Keratinocyte (primary cell): ENCODE results near the gene GTF2A1L. TPM values are rescaled to one million over a fixed set of nuclear protein-coding genes. Genes with fewer than 3 reads are reported as not detected.

Source experiments
- DNase-seq: peaks from one replicate; pipeline ENCODE4 v3.0.0-alpha.2; 2011; ENCODE audit warnings: low read depth, missing footprints, low spot score
- FAIRE-seq: peaks from 2 replicates; lab custom pipeline; 2011; peaks lifted over from hg19 to GRCh38; lab: Jason Lieb, UNC
- H2AFZ ChIP-seq: 2 replicates; pipeline ENCODE4 v1.6.0; 2012; ENCODE audit warnings: low read length, control low read depth, inconsistent platforms; ENCODE audit not compliant: control insufficient read depth
- H3K27ac ChIP-seq: 2 replicates; pipeline ENCODE4 v1.5.1; 2011; ENCODE audit warnings: low read length; ENCODE audit not compliant: control insufficient read depth, insufficient read depth
- H3K27me3 ChIP-seq: 3 replicates; pipeline ENCODE4 v1.6.0; 2011; ENCODE audit warnings: low read length; ENCODE audit not compliant: control insufficient read depth, insufficient read depth; ENCODE audit errors: extremely low read depth
- H3K36me3 ChIP-seq, 2 experiments: 2 replicates in 1 of 2; 3 replicates in 1 of 2; pipeline ENCODE4 v1.5.1; 2011; ENCODE audit warnings: low read length in 2 of 2, mild to moderate bottlenecking in 1 of 2; ENCODE audit not compliant: control insufficient read depth in 2 of 2, insufficient read depth in 2 of 2; ENCODE audit errors: extremely low read depth in 1 of 2
- H3K4me1 ChIP-seq: 3 replicates; pipeline ENCODE4 v1.5.1; 2011; ENCODE audit warnings: low read length; ENCODE audit not compliant: control insufficient read depth, insufficient read depth; ENCODE audit errors: extremely low read depth
- H3K4me2 ChIP-seq: 3 replicates; pipeline ENCODE4 v1.6.0; 2011; ENCODE audit warnings: low read depth, low read length; ENCODE audit not compliant: control insufficient read depth, insufficient read depth; ENCODE audit errors: extremely low read depth
- H3K4me3 ChIP-seq, 3 experiments: fragments of 200-600 bp in 1 of 3; sonication (generic) in 1 of 3; 2 replicates in 2 of 3; 3 replicates in 1 of 3; pipeline ENCODE4 v1.5.1; 2011 to 2016; ENCODE audit warnings: low read length in 3 of 3, mild to moderate bottlenecking in 3 of 3, control low read depth in 2 of 3, inconsistent platforms in 1 of 3, low read depth in 1 of 3, mixed read lengths in 1 of 3, mixed run types in 1 of 3, moderate library complexity in 1 of 3; ENCODE audit not compliant: control insufficient read depth in 2 of 3, insufficient read depth in 2 of 3; ENCODE audit errors: extremely low read depth in 1 of 3
- H3K79me2 ChIP-seq: 2 replicates; pipeline ENCODE4 v1.6.0; 2012; ENCODE audit warnings: low read length; ENCODE audit not compliant: control insufficient read depth, insufficient read depth
- H3K9ac ChIP-seq: 3 replicates; pipeline ENCODE4 v1.6.0; 2011; ENCODE audit warnings: low read length; ENCODE audit not compliant: control insufficient read depth, insufficient read depth; ENCODE audit errors: extremely low read depth
- H3K9me1 ChIP-seq: 3 replicates; pipeline ENCODE4 v1.6.0; 2011; ENCODE audit warnings: low read length; ENCODE audit not compliant: control insufficient read depth, insufficient read depth; ENCODE audit errors: extremely low read depth
- H3K9me3 ChIP-seq: 2 replicates; pipeline ENCODE4 v1.5.1; 2012; ENCODE audit warnings: low read depth, low read length; ENCODE audit not compliant: control insufficient read depth
- H4K20me1 ChIP-seq: 3 replicates; pipeline ENCODE4 v1.6.0; 2011; ENCODE audit warnings: low read length; ENCODE audit not compliant: control insufficient read depth, insufficient read depth; ENCODE audit errors: extremely low read depth
- CTCF ChIP-seq, 3 experiments: IDR thresholded peaks in 1 of 3; conservative IDR thresholded peaks in 1 of 3; optimal IDR thresholded peaks in 1 of 3; 2 replicates in 2 of 3; 3 replicates in 1 of 3; pipeline versions ENCODE3 to v1.5.1; 2011; ENCODE audit warnings: low read length in 3 of 3, mild to moderate bottlenecking in 3 of 3, moderate library complexity in 2 of 3, control low read depth in 1 of 3, inconsistent platforms in 1 of 3; ENCODE audit not compliant: insufficient read depth in 2 of 3; ENCODE audit errors: extremely low read depth in 1 of 3
- EZH2 ChIP-seq: IDR thresholded peaks from one replicate; pipeline ENCODE4 v1.6.1; 2012; ENCODE audit warnings: inconsistent platforms, mild to moderate bottlenecking, low read length, moderate library complexity
- dilution Hi-C: fragments of 300-500 bp; cut with MboI; formaldehyde crosslinking; loops from one replicate; pipeline ENCODE4 v1.7.0; 2020; ENCODE audit warnings: low sequenced_read_pairs; ENCODE audit not compliant: extremely low pct_ligation_motif_present
- polyA plus RNA-seq, 5 experiments: library from polyadenylated mRNA; depleted of rRNA in 3 of 5; stranded (reverse) in 3 of 5; stranded (forward) in 1 of 5; unstranded in 1 of 5; fragments of >200 nt; gene quantifications; 1 replicate in 1 of 5; 2 replicates in 3 of 5; 3 replicates in 1 of 5; pipeline versions ENCODE4 v1.2.1 to v1.2.3, GENCODE V29; 2011 to 2012; ENCODE audit warnings: missing spikeins in 2 of 5, low read depth in 1 of 5, low replicate concordance in 1 of 5

GTF2A1L gene
- polyA plus RNA-seq, 1 donor (not counting 4 experiments of a cell fraction or from before 2014, with no cell fraction given) = not detected

- Histone ChIP-seq H3K9me3 (no peaks in the 10 kb centered on the region), H4K20me1 (no peaks in the 10 kb centered on the region), H3K4me1 (no peaks in the 10 kb centered on the region), H3K36me3 (no peaks in the 10 kb centered on the region), H2AFZ (no peak overlapping the region), H3K27me3 (no peaks in the 10 kb centered on the region), H3K27ac (no peak overlapping the region), H3K4me2 (no peak overlapping the region), H3K9ac (no peak overlapping the region), H3K79me2 (no peaks in the 10 kb centered on the region), H3K4me3 (no peak overlapping the region), H3K9me1 (no peaks in the 10 kb centered on the region)
- FAIRE-seq (no peak), DNase-seq (no peak)
- dilution Hi-C loops = no loop called here
- TF ChIP-seq CTCF (optimal IDR thresholded peaks at IDR 0.05 in 1 of 3, IDR thresholded peaks at IDR 0.05 in 1 of 3, conservative IDR thresholded peaks at IDR 0.05 in 1 of 3; ENCODE audit: extremely low read depth in 1 of 3, insufficient read depth in 2 of 3, low read length in 3 of 3) = no peak
These were observed 89.8 kb downstream of the GTF2A1L start for GRCh38 chr2:48707466-48707865.

GRCh38 chr2:48709096-48710034 is 91.7 kb downstream of the GTF2A1L start:
- TF ChIP-seq CTCF (optimal IDR thresholded peaks at IDR 0.05 in 1 of 3, IDR thresholded peaks at IDR 0.05 in 1 of 3, conservative IDR thresholded peaks at IDR 0.05 in 1 of 3; ENCODE audit: extremely low read depth in 1 of 3, insufficient read depth in 2 of 3, low read length in 3 of 3) (no peak), EZH2 (no peak)
- Histone ChIP-seq H3K4me2 (no peak overlapping the region), H3K9me1 (no peaks in the 10 kb centered on the region), H3K4me3 (no peak overlapping the region), H4K20me1 (no peaks in the 10 kb centered on the region), H2AFZ (no peak overlapping the region), H3K9ac (no peak overlapping the region), H3K79me2 (no peaks in the 10 kb centered on the region), H3K9me3 (no peaks in the 10 kb centered on the region), H3K4me1 (no peaks in the 10 kb centered on the region), H3K27me3 (no peaks in the 10 kb centered on the region), H3K36me3 (no peaks in the 10 kb centered on the region), H3K27ac (no peak overlapping the region)
- FAIRE-seq (no peak), DNase-seq (no peak)
- dilution Hi-C loops = no loop called here
